ENCODE data around the gene GHR.

GHR gene

DNA sequence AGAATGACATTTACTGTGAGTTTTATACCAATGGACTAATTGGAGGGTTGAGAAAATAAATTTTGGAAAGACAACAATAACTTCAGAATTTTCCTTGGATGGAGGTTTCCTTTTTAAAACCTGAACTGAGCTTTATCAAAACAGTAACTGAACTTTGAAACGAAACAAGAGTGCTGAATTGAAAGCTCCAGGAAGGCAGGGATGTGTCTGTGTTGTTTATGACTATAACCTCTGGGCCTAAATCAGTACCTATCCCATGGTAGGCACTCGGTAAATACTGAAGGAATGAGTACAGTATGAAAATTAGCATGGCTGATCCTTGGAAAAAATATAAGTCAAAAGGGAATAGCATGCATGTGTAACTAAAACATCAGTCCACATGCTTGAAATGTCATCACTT lies 93.9 kb downstream of the GHR start:
- DNase-seq = no peak

DNA sequence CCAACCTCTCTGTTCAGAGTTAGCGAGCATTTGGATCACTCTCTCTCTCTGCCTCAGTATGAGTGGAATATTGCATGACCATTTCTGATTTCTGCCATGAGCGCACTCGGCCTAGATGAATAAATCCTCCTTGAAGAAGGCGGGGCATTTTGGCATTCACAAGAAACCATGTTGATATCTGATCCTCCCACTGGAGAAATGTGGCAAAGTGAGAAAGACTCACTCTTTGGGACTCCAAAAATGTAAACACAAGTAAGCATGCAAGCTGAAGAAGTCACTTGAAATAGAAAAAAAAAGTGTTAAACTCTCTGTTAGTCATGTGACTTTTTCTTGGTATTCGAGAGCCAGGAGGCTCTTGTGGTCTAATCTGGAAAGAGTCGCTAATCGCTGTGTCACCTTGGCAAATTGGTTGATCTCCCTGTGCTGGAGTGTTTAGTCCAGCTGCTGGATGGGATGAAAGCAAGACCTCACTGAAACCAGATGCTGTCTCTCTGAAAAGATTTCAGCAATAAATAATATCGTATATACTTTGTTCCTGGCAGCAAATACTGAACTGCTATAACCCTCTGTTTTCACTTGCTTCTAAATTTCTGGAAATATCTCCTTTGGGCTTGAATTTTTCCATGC lies 95.5 kb downstream of the GHR start:
- no peak for DNase-seq

DNA sequence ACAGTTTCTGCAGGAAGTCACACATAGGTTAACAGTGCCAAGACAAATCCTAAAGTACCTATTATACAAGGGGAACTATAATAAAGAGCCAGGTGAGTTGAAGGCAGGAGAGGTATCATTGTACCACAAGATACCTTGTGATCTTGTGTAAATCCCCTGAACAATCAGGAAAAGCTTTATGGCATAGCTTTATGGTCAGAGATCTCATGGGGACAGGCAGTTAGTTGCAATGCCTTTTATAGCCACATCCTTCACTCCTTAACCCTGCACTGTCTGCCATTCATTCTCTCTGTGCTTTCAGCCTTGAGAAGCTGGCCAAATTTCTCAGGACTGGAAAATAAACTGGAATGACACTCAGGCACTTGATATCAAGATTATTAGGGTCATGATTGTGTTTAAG lies 97.0 kb downstream of the GHR start:
- DNase-seq = no peak

DNA sequence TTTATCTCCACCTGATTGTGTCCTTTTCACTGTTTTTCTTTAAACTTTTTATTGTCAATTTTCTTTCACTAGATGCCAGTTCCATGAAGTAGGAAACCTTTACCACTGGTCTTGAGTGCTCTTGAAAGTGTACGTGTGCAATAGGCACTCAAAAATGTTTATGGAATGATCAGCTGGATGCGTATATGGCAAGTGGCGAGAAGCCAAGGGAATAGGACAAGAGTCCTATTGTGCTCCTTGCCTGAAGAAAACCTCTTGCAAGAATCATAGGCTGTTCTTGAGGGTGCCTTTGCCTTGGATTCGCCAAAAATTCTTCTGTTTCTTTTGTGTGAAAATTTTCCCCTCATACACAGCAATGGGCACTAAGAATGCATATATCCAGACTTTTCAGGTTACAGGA lies 97.7 kb downstream of the GHR start:
- no peak for DNase-seq

- no peak for DNase-seq
Measured at GRCh38 chr5:42521406-42521805, 98.2 kb downstream of the GHR start.

DNA sequence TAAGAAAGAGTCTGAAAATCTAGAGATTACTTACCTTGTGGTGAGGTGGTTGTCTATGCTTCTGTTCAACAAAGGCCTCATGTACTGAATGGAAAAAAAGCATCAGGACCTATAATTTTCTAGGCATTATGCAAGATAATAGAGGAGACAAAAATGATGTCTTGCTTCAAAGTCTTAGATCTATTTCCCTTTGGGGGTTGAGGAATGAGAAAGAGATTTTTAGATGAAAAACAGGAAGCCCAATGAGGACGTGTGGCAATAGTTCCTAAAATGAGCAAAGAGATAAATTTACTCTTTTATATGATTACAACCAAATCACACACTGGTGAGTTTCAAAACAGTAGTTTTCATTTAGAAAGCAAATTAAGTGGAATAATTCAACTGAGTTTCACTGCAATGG lies 99.5 kb downstream of the GHR start:
- no peak for DNase-seq

- no peak for DNase-seq
Measured at GRCh38 chr5:42526179-42526578, 102.9 kb downstream of the GHR start.

- DNase-seq = no peak
Measured at GRCh38 chr5:42531611-42532010, 108.4 kb downstream of the GHR start.

- no peak for DNase-seq
Measured at GRCh38 chr5:42542106-42542505, 118.9 kb downstream of the GHR start.

DNA sequence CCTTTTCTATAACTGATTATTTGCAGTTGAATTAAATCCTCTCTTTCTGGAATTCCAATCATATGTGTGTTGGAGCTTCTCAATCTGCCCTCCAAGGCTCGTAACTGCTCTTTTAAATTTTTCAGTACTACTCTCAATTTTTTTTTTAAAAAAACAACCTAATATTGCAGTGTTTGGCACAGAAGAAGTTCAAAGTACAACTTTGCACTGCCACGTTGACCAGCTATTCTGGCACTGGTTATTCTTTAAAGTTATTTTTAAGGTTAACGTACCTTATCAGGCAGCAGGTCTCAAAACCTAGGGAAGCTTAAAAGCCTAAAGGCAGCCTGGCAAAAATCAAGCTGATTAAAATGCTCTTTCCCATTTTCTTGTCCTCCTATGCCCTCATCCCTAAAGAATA lies 120.5 kb downstream of the GHR start:
- DNase-seq = no peak

DNA sequence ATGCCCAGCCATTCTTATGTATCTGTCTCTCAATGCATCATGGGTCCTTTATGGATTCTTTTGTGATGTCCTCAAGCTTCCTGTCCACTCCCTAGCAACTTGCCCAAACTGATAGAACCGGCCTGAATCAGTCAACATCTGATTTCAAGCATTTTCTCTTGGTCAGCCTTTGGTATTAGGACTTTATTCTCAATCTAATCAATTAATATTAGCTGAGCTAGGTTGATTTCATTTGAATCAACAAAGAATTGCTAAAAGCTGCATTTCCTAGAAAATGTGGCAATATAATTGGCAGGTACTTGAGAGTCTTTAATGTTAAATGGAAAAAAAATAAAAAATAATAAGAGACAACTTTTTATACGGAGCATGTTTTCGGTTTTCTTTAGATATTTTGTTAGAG lies 121.8 kb downstream of the GHR start:
- DNase-seq = no peak

DNA sequence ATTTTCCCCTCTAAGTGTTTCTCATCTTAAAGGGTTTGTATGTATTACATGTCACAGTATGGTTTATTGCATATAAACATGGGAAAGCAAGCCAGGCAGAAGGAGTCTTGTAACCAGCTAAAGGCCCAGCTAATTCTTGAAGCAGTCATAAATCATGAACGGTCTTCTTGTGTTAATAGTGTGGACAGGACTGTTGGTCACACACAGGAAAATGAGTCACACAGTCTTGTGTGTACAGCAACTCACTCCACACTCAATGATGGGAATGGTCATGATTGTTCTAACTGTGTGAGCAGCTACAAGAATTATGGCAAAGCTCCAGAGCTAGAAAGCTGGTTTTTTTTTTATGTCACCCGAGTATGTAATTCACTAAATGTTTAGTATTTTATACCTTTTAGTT lies 123.9 kb downstream of the GHR start:
- DNase-seq = no peak

- no peak for DNase-seq
Measured at GRCh38 chr5:42547894-42548293, 124.7 kb downstream of the GHR start.

GRCh38 chr5:42552597-42552996 lies 129.4 kb downstream of the GHR start:
- DNase-seq = no peak

GRCh38 chr5:42553461-42553860 lies 130.2 kb downstream of the GHR start:
- no peak for DNase-seq

DNA sequence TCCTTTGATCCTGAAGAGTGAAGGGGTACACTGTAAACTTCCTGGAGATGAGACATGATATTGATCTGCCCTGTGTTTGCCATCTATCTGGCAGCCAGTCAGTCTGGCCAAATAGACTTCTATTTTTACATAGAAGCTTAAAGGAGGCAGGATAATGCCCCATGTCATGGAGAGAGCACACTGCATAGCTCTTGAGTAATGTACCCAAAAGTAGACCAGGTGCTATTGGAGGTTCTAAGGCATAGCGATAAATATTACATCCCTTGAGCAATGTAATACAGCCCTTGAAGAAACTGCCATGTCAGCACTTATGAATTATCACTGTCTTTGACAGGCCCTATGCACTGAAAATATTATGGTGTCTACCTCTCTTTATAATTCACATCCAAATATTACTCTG lies 131.8 kb downstream of the GHR start:
- DNase-seq = no peak

DNA sequence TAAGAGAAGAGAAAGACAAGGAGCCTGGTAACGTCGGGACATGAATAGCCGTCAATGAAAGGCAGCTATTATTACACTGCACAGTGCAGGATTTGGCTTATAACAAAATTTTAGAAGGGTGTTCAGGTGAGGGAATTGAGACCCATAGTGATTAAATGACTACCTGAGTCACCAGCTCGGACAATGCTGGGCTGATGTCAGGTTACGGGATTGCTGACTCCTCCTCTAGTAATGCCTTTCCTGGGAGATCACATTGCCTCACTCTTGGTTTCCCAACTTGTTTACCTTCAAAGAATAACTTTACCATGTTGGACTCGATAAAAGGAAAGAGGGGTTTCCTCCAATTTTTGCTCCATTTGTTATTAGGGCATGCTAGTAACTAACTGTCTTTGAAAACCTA lies 132.6 kb downstream of the GHR start:
- no peak for DNase-seq

DNA sequence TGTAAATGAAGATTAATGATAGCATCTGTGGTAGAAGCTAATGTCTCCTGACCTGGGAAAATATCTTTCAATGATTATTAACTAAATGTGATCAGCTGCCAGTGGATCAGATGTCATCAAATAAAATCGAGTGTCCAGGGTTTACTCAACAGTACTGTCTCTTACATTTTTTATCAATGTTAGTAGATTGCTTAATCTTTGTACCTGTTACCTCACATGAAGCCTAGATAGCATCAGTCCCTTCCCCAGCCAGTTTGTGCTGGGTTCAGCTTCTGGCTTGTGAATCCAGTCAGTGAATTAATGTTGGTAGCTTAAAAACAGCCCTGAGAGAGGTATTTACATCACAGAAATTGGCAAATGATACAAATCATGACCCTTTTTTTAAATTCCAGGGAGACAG lies 134.4 kb downstream of the GHR start:
- DNase-seq = no peak

- no peak for DNase-seq
Measured at GRCh38 chr5:42561656-42562055, 138.4 kb downstream of the GHR start.

GRCh38 chr5:42564689-42565356 lies 141.6 kb downstream of the GHR start:
- DNase-seq = no peak

- no peak for DNase-seq
Measured at GRCh38 chr5:42566652-42567295, 143.5 kb downstream of the GHR start.

DNA sequence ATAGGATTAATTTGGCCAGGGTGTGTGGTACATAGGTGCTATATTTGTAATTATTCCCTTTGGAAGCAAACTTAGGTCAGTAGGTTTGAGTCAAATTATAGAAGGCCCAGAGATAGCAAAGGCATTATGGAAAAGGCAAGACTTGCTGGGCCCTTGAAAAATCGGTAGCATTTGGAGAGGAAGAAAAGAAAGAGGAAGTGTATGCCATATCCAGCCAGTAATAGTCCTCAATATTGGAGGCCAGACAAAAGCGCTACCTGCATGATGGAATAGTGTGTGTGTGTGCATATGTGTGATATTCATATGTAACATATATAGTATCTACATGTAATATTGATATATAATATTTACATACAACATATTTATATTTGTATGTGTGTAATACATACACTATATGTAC lies 146.1 kb downstream of the GHR start:
- no peak for DNase-seq

DNA sequence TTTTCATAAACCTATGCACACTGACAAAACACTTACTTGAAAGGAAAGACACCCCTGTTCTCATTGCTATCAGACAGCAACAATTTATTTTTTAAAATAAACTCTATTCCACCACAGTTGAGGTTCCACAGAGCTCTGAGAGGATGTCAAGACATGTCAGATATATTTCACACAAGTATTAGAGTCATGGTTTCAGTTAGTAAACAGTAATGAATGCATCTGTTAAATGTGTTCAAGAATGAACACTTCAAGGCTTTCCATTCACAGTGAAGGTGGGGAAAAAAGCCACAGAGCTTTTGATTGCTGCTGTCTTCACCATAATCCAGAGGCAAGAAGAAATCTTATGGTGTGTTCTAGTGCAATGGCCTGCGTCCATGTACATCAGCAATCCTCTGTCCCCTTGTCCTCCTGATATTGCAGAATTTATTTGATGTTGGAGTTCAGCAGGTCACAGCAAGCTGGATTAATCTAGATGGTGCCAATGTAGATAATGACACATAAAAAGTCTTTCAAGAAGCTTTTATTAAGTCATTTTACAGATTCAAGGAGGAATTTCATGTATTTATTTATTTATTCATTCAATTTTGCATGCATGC lies 146.8 kb downstream of the GHR start:
- DNase-seq = no peak
